Omental fat pad (tissue), 4 donors: Measurements from ENCODE around the gene ARHGDIA. TPM values are rescaled to one million over a fixed set of nuclear protein-coding genes. Genes with fewer than 3 reads are reported as not detected.

ENCODE experiments used
- ATAC-seq: fragments of 150-250 bp; one replicate; pipeline ENCODE4 v1.9.1; 2016; ENCODE audit warnings: mild to moderate bottlenecking, moderate library complexity; ENCODE audit not compliant: low FRiP score
- DNase-seq: peaks from one replicate; pipeline ENCODE4 v3.0.0-alpha.2; 2019; ENCODE audit warnings: low spot score
- total RNA-seq, 4 donors: library from RNA; depleted of rRNA; stranded (reverse); fragments of >200 nt; gene quantifications; one replicate each; pipeline ENCODE4 v1.1.0, GENCODE V29; 2016
- TF ChIP-seq, protein P1 (sequence below), 3 donors: fragments of 450-650 bp; IDR thresholded peaks; one replicate each; pipeline ENCODE4 v1.5.1; 2016 to 2017; ENCODE audit warnings: antibody characterized with exemption in 3 of 3, mild to moderate bottlenecking in 3 of 3, moderate library complexity in 2 of 3

The ARHGDIA gene
- total RNA-seq, 4 donors from 2014 or later = 125 to 250 (median 161) TPM

DNA sequence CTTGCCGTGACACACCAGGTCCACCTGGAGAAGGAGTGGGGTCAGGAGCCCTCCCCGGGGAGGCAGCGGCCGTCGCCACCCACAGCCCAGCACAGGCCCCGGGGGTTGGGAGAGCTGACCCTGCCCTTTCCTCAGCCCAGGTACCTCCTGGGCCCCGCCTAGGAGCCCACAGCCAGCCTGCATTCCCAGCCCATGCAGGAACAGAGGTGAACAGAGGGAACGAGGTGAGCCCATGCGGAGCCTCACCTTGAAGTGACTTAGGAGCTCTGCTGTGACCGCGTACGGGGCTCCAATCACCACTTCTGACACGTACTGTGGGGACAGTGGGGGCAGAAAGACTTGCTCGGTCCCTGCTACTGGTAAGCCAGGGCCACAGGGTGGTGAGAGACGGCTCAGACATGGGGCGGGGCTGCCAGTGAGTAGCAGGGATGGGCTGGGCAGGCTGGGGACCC is 34.3 kb upstream of the ARHGDIA start:
- ATAC-seq (no peak), DNase-seq (no peak)
- TF ChIP-seq, protein P1, sequence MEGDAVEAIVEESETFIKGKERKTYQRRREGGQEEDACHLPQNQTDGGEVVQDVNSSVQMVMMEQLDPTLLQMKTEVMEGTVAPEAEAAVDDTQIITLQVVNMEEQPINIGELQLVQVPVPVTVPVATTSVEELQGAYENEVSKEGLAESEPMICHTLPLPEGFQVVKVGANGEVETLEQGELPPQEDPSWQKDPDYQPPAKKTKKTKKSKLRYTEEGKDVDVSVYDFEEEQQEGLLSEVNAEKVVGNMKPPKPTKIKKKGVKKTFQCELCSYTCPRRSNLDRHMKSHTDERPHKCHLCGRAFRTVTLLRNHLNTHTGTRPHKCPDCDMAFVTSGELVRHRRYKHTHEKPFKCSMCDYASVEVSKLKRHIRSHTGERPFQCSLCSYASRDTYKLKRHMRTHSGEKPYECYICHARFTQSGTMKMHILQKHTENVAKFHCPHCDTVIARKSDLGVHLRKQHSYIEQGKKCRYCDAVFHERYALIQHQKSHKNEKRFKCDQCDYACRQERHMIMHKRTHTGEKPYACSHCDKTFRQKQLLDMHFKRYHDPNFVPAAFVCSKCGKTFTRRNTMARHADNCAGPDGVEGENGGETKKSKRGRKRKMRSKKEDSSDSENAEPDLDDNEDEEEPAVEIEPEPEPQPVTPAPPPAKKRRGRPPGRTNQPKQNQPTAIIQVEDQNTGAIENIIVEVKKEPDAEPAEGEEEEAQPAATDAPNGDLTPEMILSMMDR (IDR thresholded peaks at IDR 0.05) = no peak

DNA sequence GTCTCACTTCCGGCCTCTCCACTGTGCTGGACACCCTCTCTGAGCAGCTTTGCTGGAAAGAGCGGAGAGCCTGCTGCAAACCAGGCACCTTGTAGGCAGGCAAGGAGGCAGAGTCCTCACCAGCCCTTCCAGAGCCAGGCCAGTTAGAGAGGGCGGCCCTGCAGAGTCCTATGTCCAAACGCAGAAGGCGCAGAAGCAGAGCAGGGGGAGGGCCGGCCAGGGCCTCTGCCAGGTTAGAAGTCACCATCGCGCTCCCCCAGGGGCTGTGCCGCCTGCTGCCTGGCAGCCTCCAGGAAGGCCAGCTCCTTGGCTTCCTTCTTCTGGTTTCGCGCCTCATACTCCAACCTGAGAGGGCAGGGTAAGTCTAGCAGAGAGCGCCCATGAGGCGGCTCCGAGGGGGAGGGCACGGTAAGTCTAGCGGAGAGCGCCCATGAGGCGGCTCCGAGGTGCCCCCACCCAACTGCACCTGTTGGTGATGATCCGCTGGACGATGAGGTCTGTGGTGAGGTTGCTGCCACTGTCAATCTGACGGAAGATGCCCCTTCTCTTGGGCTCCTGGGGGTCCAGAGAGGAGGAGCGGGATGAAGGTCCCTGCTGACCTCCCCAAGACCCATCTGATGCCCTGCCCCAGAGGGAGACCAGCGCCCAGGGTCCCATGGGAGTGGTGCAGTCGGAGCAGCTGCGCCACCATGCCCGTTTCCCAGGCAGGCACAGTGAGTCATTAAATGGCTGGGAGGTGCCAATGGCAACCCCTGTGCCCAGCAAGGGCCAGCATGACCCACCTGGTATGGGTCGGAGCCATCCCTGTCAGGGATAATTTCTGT is 33.7 kb upstream of the ARHGDIA start:
- TF ChIP-seq, protein P1 (IDR thresholded peaks at IDR 0.05) = no peak
- ATAC-seq (no peak), DNase-seq (no peak)

- TF ChIP-seq, protein P1 (IDR thresholded peaks at IDR 0.05) = no peak
- ATAC-seq (no peak), DNase-seq (no peak)
These were observed 32.9 kb upstream of the ARHGDIA start for GRCh38 chr17:81903896-81904599.

DNA sequence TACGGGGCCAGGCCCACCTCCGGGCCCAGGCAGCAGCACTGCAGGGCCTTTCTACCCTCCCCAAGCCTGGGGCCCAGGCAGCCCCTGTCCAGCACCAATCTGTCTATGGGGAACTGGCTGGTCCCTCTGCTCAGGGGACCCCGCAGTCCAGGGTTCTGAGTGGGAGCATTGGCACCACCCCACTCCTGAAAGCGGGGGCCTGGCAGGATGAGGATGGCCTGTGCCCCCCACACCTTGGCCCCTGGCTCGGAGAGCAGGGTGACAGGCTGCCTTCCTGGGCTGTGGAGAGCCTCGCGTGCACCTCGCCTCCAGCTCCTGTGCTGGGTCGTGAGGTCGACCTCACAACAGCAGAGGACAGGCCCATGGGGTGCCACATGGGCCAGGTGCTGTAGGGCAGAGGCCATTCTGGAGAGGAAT is 32.3 kb upstream of the ARHGDIA start:
- TF ChIP-seq, protein P1 (IDR thresholded peaks at IDR 0.05) = no peak
- DNase-seq = no peak
- no peak for ATAC-seq

GRCh38 chr17:81902653-81903414 is 31.7 kb upstream of the ARHGDIA start:
- DNase-seq = no peak
- ATAC-seq = no peak
- TF ChIP-seq, protein P1 (IDR thresholded peaks at IDR 0.05) = no peak

GRCh38 chr17:81902023-81902652 is 31.0 kb upstream of the ARHGDIA start, which contains the start of gene NPB:
Gene NPB, plus strand, starts transcription at chr17:81902238. Its CDS starts 40 bp downstream, at chr17:81902278.
- no peak for ATAC-seq
- TF ChIP-seq, protein P1 (IDR thresholded peaks at IDR 0.05) = no peak
- no peak for DNase-seq
